HepG2 (cell line): ENCODE data around the gene SCAF4. TPM values are rescaled to one million over a fixed set of nuclear protein-coding genes. Genes with fewer than 3 reads are reported as not detected.

Source experiments
- CHD2 ChIP-seq: IDR thresholded peaks from 2 replicates; pipeline ENCODE4 v1.6.1; 2011; ENCODE audit warnings: low read depth, low read length, improper control_type of control experiment
- NRL ChIP-seq: sonication (generic); formaldehyde crosslinking; IDR thresholded peaks from 2 replicates; pipeline ENCODE4 v1.5.0; 2020; ENCODE audit warnings: missing genetic modification reagents, mild to moderate bottlenecking, moderate library complexity, borderline replicate concordance
- SNAI1 ChIP-seq: sonication (generic); formaldehyde crosslinking; IDR thresholded peaks from 2 replicates; pipeline ENCODE4 v1.5.0; 2020; ENCODE audit warnings: mild to moderate bottlenecking, missing genetic modification reagents, borderline replicate concordance
- SP1 ChIP-seq, 2 experiments: fragments of 450-650 bp in 1 of 2; sonication (generic) in 1 of 2; formaldehyde crosslinking in 1 of 2; IDR thresholded peaks; 2 replicates each; pipeline versions ENCODE4 v1.4.0 to v1.6.1; 2016 to 2020; ENCODE audit warnings: missing genetic modification reagents in 1 of 2
- ZBTB7B ChIP-seq: sonication (generic); formaldehyde crosslinking; IDR thresholded peaks from 2 replicates; pipeline ENCODE4 v1.4.0; 2020; ENCODE audit warnings: missing genetic modification reagents
- ZNF12 ChIP-seq: sonication (generic); formaldehyde crosslinking; IDR thresholded peaks from 2 replicates; pipeline ENCODE4 v1.5.0; 2020; ENCODE audit warnings: missing genetic modification reagents
- ZNF546 ChIP-seq: sonication (generic); formaldehyde crosslinking; conservative IDR thresholded peaks from 2 replicates; pipeline ENCODE4 v1.8.1; 2023; ENCODE audit warnings: mild to moderate bottlenecking, missing genetic modification reagents
- polyA plus RNA-seq, 8 experiments: library from polyadenylated mRNA; depleted of rRNA in 3 of 8; stranded (reverse) in 7 of 8; unstranded in 1 of 8; fragments of >200 nt; fragmentation: Illumina TruSeq in 4 of 8; extraction: Trizol in 4 of 8; gene quantifications; 2 replicates each; pipeline versions ENCODE4 v1.2.1 to v1.2.3, GENCODE V29; 2011 to 2016; ENCODE audit warnings: low read depth in 4 of 8, missing spikeins in 1 of 8, mixed read lengths in 1 of 8; ENCODE audit not compliant: insufficient read depth in 1 of 8
- total RNA-seq, 5 experiments: library from RNA; depleted of rRNA; stranded (reverse); fragments of >200 nt; fragmentation: Illumina TruSeq; extraction: Trizol; gene quantifications; 2 replicates each; pipeline ENCODE4 v1.2.3, GENCODE V29; 2016; ENCODE audit warnings: low read depth in 1 of 5
- TF ChIP-seq, protein P1 (sequence below): sonication (generic); formaldehyde crosslinking; IDR thresholded peaks from 2 replicates; pipeline ENCODE4 v1.4.0; 2020; ENCODE audit warnings: missing genetic modification reagents, borderline replicate concordance
- TF ChIP-seq, protein P2 (sequence below): sonication (generic); formaldehyde crosslinking; IDR thresholded peaks from 2 replicates; pipeline ENCODE4 v1.4.0; 2020; ENCODE audit warnings: missing genetic modification reagents
- TF ChIP-seq, protein P3 (sequence below): sonication (generic); formaldehyde crosslinking; conservative IDR thresholded peaks from 2 replicates; pipeline ENCODE4 v1.8.0; 2022; ENCODE audit warnings: mild to moderate bottlenecking, moderate library complexity, missing genetic modification reagents
- TF ChIP-seq, protein P4 (sequence below): IDR thresholded peaks from 2 replicates; pipeline ENCODE4 v1.4.0; 2020; ENCODE audit warnings: mild to moderate bottlenecking, missing genetic modification reagents
- TF ChIP-seq, protein P5 (sequence below): sonication (generic); formaldehyde crosslinking; IDR thresholded peaks from 2 replicates; pipeline ENCODE4 v1.4.0; 2020; ENCODE audit warnings: missing genetic modification reagents

SCAF4 gene
- total and polyA plus RNA-seq, 2 of the 13 experiments (the other 11 are each of a cell fraction or from before 2014, with no cell fraction given), result 9.1 to 11.5 TPM

DNA sequence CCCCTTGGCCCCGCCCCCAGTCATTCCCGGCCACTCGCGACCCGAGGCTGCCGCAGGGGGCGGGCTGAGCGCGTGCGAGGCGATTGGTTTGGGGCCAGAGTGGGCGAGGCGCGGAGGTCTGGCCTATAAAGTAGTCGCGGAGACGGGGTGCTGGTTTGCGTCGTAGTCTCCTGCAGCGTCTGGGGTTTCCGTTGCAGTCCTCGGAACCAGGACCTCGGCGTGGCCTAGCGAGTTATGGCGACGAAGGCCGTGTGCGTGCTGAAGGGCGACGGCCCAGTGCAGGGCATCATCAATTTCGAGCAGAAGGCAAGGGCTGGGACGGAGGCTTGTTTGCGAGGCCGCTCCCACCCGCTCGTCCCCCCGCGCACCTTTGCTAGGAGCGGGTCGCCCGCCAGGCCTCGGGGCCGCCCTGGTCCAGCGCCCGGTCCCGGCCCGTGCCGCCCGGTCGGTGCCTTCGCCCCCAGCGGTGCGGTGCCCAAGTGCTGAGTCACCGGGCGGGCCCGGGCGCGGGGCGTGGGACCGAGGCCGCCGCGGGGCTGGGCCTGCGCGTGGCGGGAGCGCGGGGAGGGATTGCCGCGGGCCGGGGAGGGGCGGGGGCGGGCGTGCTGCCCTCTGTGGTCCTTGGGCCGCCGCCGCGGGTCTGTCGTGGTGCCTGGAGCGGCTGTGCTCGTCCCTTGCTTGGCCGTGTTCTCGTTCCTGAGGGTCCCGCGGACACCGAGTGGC lies 72.2 kb downstream of the SCAF4 start, which contains the start of gene SOD1 (continued):
- TF ChIP-seq, protein P1, sequence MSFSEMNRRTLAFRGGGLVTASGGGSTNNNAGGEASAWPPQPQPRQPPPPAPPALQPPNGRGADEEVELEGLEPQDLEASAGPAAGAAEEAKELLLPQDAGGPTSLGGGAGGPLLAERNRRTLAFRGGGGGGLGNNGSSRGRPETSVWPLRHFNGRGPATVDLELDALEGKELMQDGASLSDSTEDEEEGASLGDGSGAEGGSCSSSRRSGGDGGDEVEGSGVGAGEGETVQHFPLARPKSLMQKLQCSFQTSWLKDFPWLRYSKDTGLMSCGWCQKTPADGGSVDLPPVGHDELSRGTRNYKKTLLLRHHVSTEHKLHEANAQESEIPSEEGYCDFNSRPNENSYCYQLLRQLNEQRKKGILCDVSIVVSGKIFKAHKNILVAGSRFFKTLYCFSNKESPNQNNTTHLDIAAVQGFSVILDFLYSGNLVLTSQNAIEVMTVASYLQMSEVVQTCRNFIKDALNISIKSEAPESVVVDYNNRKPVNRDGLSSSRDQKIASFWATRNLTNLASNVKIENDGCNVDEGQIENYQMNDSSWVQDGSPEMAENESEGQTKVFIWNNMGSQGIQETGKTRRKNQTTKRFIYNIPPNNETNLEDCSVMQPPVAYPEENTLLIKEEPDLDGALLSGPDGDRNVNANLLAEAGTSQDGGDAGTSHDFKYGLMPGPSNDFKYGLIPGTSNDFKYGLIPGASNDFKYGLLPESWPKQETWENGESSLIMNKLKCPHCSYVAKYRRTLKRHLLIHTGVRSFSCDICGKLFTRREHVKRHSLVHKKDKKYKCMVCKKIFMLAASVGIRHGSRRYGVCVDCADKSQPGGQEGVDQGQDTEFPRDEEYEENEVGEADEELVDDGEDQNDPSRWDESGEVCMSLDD (CRISPR knock-in tag), result peak; percentile 10; the same call in 1 of the 2 replicates
- TF ChIP-seq ZBTB7B (CRISPR knock-in tag) (peak; percentile 62; the same call in 1 of the 2 replicates), SP1 (IDR thresholded peaks at IDR 0.05) (no peak), SP1 (CRISPR knock-in tag; IDR thresholded peaks at IDR 0.05) (peak; percentile 92), NRL (CRISPR knock-in tag) (peak; percentile 51; the same call in 1 of the 2 replicates), CHD2 (no peak), SNAI1 (0 out of 2 replicates have a peak, but pooled peaks have one; percentile 32), ZNF546 (CRISPR knock-in tag) (peak; percentile 86; the same call in 1 of the 2 replicates), ZNF12 (peak; percentile 46; the same call in 1 of the 2 replicates)
- TF ChIP-seq, protein P2, sequence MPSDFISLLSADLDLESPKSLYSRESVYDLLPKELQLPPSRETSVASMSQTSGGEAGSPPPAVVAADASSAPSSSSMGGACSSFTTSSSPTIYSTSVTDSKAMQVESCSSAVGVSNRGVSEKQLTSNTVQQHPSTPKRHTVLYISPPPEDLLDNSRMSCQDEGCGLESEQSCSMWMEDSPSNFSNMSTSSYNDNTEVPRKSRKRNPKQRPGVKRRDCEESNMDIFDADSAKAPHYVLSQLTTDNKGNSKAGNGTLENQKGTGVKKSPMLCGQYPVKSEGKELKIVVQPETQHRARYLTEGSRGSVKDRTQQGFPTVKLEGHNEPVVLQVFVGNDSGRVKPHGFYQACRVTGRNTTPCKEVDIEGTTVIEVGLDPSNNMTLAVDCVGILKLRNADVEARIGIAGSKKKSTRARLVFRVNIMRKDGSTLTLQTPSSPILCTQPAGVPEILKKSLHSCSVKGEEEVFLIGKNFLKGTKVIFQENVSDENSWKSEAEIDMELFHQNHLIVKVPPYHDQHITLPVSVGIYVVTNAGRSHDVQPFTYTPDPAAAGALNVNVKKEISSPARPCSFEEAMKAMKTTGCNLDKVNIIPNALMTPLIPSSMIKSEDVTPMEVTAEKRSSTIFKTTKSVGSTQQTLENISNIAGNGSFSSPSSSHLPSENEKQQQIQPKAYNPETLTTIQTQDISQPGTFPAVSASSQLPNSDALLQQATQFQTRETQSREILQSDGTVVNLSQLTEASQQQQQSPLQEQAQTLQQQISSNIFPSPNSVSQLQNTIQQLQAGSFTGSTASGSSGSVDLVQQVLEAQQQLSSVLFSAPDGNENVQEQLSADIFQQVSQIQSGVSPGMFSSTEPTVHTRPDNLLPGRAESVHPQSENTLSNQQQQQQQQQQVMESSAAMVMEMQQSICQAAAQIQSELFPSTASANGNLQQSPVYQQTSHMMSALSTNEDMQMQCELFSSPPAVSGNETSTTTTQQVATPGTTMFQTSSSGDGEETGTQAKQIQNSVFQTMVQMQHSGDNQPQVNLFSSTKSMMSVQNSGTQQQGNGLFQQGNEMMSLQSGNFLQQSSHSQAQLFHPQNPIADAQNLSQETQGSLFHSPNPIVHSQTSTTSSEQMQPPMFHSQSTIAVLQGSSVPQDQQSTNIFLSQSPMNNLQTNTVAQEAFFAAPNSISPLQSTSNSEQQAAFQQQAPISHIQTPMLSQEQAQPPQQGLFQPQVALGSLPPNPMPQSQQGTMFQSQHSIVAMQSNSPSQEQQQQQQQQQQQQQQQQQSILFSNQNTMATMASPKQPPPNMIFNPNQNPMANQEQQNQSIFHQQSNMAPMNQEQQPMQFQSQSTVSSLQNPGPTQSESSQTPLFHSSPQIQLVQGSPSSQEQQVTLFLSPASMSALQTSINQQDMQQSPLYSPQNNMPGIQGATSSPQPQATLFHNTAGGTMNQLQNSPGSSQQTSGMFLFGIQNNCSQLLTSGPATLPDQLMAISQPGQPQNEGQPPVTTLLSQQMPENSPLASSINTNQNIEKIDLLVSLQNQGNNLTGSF, result peak; percentile 82; the same call in 1 of the 2 replicates
- TF ChIP-seq, protein P3, sequence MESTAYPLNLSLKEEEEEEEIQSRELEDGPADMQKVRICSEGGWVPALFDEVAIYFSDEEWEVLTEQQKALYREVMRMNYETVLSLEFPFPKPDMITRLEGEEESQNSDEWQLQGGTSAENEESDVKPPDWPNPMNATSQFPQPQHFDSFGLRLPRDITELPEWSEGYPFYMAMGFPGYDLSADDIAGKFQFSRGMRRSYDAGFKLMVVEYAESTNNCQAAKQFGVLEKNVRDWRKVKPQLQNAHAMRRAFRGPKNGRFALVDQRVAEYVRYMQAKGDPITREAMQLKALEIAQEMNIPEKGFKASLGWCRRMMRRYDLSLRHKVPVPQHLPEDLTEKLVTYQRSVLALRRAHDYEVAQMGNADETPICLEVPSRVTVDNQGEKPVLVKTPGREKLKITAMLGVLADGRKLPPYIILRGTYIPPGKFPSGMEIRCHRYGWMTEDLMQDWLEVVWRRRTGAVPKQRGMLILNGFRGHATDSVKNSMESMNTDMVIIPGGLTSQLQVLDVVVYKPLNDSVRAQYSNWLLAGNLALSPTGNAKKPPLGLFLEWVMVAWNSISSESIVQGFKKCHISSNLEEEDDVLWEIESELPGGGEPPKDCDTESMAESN (CRISPR knock-in tag), result peak; percentile 93
- TF ChIP-seq, protein P4, sequence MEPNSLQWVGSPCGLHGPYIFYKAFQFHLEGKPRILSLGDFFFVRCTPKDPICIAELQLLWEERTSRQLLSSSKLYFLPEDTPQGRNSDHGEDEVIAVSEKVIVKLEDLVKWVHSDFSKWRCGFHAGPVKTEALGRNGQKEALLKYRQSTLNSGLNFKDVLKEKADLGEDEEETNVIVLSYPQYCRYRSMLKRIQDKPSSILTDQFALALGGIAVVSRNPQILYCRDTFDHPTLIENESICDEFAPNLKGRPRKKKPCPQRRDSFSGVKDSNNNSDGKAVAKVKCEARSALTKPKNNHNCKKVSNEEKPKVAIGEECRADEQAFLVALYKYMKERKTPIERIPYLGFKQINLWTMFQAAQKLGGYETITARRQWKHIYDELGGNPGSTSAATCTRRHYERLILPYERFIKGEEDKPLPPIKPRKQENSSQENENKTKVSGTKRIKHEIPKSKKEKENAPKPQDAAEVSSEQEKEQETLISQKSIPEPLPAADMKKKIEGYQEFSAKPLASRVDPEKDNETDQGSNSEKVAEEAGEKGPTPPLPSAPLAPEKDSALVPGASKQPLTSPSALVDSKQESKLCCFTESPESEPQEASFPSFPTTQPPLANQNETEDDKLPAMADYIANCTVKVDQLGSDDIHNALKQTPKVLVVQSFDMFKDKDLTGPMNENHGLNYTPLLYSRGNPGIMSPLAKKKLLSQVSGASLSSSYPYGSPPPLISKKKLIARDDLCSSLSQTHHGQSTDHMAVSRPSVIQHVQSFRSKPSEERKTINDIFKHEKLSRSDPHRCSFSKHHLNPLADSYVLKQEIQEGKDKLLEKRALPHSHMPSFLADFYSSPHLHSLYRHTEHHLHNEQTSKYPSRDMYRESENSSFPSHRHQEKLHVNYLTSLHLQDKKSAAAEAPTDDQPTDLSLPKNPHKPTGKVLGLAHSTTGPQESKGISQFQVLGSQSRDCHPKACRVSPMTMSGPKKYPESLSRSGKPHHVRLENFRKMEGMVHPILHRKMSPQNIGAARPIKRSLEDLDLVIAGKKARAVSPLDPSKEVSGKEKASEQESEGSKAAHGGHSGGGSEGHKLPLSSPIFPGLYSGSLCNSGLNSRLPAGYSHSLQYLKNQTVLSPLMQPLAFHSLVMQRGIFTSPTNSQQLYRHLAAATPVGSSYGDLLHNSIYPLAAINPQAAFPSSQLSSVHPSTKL (CRISPR knock-in tag), result peak; percentile 43; the same call in 1 of the 2 replicates
- TF ChIP-seq, protein P5, sequence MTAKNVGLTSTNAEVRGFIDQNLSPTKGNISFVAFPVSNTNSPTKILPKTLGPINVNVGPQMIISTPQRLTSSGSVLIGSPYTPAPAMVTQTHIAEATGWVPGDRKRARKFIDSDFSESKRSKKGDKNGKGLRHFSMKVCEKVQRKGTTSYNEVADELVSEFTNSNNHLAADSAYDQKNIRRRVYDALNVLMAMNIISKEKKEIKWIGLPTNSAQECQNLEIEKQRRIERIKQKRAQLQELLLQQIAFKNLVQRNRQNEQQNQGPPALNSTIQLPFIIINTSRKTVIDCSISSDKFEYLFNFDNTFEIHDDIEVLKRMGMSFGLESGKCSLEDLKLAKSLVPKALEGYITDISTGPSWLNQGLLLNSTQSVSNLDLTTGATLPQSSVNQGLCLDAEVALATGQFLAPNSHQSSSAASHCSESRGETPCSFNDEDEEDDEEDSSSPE (CRISPR knock-in tag), result peak; percentile 46; the same call in 1 of the 2 replicates
